DMS114 treated with DMSO at 0.1 percent for 48 hours (cell line): ENCODE measurements around the gene IFTAP.

Experiments used
- DNase-seq: peaks from one replicate; lab custom pipeline; 2025; ENCODE audit not compliant: unreplicated experiment; lab: John Stamatoyannopoulos, UW

IFTAP gene, protein sequence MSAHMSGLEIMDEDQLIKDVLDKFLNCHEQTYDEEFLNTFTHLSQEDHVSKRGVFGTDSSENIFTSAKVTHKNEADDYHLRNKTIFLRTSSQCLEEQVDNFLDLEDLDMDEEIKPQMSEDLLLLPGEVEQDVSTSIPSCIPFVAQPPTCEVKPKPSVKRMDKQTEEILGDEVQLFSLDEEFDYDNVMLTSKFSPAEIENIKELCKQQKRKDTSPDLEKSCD

DNA sequence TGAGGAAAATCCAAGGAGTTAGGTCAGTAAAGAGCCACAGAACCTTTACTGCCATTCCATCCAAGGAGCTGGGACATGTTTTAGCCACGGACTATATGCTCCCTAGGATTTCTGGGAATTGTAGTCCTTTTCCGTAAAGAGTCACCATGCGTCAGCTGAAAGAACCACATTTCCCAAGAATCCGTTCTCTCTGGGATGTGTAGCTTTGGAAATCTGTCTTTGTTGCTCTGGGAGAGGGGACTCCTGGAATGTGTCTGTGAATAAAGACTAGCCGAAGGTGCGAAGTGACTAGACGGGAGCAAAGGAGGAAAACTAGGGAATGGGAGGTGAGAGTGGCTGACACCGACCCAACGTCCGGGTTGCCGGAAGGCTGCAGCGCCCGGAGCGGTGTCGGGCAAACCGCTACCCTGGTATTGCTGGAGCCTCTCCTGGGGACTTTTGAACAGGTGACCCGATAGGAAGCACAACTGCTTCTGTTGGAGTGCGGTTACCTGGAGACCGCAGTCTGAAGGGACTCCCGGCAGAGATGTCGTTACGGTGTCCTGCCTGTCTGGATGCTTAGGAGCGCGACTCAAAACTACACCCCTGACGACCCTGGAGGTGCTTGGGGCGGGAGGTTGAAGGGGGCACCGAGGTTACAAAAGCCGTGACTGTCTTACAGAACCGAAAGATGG lies at the start of gene IFTAP:
IFTAP (plus strand) TSS at position 187 of the 674 bp plus-strand sequence. CDS start 15,602 bp downstream, outside the sequence.
- DNase-seq = peak; percentile 99

DNA sequence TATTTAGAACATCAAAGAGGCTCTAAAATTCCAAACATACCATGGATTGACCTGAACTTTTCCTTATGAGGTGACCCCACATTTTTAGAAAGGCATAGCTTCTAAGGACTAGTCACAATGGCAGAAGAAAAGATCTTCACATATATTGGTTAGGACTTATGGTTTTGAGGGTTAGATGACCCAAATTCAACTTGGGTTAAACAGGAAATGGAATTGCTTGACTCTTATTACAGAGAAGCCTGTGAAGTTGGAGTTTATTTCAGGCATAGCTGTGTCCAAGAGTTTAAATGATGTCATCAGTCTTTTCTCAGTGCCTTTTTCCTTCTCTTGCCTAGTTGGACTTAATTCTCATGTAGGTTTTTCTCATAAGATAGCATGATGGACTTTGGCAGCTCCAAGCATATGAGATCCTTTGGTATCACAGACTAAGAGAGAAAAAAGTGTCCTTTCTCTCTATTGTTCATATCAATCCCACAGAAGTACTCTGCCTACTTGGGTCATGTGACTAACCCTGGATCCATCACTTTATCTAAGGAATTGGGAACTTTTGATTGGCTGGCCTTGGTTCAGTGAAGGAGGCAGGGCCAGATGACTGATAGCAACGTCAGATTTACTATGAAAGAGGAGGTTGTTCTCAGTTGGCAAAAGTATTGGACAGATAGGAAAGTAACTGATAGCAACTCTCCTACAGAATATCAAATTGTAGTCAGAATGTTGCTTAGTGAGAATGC lies 43.8 kb upstream of the IFTAP start:
- no peak for DNase-seq

DNA sequence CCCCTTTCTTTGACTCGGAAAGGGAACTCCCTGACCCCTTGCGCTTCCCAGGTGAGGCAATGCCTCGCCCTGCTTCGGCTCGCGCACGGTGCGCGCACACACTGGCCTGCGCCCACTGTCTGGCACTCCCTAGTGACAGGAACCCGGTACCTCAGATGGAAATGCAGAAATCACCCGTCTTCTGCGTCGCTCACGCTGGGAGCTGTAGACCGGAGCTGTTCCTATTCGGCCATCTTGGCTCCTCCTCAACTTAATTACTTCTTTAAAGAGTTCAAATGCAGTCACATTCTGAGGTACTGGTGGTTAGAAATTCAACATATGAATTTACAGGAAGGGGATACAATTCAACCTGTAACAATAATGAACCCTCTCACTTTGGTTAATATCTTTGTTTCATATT lies 36.9 kb upstream of the IFTAP start:
- peak; percentile 43 for DNase-seq

DNA sequence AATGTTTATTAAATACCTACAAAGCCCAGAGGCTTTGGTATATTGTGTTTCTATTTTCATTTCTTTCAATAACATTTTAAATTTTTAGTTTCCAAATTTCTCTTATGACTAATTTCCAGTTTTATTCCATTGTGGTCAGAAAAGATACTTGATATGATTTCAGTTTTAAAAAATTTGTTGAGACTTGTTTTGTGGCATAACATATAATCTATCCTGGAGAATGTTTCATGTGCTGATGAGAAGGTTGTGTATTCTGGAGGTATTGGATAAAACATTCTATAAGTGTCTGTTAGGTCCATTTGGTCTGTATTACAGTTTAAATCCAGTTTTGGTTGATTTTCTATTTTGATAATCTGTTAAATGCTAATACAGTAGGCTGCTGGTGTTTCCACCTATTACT lies 36.3 kb upstream of the IFTAP start:
- DNase-seq = no peak

DNA sequence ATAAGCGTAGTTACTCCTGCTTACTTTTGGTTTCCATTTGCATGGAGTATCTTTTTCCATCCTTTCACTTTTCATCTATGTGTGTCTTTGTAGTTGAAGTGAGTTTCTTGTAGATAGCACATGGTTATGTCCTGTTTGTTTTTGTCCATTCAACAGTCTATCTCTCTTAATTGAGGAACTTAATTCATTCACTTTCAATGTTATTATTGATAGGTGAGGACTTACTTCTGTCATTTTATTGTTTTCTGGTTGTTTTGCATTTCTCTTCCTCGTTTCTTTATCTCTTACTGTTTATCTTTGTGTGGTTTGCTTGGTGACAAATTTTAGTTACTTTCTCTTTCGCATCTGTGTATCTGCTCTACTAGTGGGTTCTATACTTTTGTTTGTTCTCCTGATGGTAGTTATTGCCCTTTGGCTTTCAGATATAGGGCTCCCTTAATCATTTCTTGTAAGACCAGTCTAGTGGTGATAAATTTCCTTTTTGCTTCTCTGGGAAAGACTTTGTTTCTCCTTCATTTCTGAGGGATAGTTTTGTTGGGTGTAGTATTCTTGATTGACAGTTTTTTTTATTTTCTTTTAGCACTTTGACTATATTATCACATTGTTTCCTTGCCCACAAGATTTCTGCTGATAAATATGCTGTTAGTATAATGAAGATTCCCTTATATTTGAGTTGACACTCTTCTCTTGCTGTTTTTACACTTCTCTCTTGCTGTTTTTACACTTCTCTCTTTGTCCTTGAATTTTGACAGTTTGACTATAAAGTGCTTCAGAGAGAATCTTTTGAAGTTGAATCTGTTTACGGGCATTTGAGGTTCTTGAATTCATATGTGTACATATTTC lies 35.5 kb upstream of the IFTAP start:
- no peak for DNase-seq

DNA sequence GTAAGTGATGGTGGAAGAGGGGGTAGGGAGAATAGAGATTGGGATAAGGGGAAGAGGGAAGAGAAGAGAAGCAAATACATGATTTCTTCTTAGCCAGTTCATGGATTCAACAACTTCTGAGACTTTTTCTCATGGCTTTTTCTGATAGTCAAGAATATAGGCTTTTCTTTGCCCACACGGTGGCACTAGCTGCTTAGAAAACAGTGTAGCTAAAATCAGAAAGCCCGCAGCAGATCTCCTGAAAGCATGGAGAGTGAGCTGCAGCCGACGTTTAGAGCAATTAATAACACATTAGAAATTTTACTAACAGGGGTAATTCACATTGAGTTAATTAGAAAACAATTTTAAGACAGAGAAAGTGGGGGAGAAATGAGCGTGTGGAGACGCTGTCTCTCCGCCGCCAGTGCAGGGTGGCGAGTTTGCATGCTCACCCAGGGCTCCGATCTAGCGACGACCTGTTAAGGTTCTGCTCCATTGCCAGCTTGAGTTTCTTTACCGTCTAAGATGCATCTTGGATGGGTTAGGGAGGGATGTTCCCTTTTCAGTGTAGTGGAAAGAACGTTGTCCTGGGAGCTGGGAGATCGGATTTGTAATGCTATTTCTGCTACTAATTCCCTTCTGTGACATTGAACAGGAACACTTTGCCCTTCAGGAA lies 29.8 kb upstream of the IFTAP start:
- peak; percentile 91 for DNase-seq

DNA sequence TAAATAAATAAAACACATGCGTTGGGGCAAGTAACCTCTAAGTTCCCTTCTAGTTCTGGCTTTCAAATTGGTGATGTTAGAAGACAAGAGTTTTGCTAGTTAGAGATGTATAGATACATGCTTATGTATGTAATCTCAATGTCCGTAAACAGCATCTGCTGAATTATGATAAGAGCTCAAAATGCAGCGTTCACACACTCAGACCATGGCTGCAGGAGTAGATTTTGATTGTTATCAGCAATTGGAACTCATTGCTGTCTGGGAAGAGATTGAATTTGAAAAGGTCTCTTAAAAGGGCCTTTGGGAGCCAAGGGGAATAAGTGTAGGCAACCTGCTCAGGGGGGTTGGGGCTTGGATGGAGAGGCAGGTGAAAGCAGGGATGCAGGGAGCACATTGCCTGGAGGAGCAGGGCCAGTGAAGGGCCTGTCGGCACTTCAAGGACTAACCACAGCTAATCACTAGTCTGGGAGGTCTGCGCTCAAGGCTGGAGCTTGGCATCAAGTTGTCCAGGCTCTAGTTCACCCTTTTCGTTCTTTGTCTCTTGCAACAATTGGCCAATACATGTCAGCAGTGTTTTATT lies 29.2 kb upstream of the IFTAP start:
- no peak for DNase-seq

DNA sequence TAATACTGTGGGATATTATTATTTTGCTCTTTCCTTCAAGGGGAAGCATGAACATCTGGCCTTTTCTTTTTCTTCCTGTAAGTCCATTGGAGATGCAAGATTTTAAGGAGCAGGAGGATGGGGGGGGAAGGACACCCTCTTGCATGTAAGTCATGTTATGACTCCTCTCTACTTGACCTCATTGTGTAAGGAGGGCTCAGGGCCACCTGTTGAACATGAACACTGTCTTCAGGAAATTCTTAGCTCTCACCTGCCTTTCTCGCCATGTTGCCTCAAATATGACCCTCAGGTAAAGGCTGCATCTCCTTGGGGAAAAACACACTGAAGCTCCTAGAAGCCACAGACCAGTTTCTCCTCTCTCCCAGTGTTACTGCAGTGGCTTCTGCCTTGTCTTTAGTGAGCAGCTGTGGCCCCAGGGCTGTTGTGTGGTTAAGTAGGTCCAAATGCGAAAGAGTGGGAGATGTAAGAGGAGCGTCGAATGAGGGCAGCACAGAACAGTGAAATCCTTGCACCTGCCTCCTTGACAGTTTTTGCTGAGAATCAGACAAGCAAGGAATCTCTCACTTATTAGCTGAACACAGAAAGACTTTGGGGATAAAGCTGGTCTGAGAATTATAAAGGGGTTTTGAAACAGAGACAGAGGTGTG lies 27.8 kb upstream of the IFTAP start:
- no peak for DNase-seq

DNA sequence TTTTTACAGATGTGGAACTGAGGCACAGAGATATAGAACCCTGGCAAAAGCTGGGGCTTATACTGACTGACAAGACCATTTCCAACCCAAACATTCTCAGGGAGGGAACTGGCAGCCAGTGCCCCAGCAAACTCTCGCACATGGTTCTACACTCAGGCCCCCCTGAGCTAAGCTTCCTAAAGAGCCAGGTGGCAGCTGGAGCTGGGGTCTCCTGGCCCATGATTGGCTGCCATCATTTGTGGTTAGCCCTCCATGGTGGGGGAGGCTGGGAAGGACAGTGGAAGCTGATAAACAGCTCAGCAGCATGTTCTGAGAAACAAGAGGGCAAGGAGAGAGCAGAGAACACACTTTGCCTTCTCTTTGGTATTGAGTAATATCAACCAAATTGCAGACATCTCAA lies 26.6 kb upstream of the IFTAP start, which contains the start of gene RAG1:
RAG1 (plus strand) TSS at position 314 of the 400 bp plus-strand sequence. CDS start 5,298 bp downstream, outside the sequence.
- no peak for DNase-seq

DNA sequence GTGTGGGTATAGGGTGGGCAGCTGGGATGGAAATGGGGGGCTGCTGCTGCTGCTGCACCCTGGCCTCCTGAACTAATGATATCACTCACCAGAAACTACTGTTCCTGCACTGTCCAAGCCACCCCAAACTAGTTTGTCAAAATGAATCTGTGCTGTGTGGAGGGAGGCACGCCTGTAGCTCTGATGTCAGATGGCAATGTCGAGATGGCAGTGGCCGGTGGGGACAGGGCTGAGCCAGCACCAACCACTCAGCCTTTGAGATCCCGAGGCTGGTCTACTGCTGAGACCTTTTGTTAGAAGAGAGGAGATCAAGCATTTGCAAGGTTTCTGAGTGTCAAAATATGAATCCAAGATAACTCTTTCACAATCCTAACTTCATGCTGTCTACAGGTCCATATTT lies 25.2 kb upstream of the IFTAP start:
- DNase-seq = no peak

DNA sequence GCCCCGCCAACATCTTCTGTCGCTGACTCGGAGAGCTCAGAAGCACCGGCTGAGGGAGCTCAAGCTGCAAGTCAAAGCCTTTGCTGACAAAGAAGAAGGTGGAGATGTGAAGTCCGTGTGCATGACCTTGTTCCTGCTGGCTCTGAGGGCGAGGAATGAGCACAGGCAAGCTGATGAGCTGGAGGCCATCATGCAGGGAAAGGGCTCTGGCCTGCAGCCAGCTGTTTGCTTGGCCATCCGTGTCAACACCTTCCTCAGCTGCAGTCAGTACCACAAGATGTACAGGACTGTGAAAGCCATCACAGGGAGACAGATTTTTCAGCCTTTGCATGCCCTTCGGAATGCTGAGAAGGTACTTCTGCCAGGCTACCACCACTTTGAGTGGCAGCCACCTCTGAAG lies 19.8 kb upstream of the IFTAP start:
- DNase-seq = no peak

DNA sequence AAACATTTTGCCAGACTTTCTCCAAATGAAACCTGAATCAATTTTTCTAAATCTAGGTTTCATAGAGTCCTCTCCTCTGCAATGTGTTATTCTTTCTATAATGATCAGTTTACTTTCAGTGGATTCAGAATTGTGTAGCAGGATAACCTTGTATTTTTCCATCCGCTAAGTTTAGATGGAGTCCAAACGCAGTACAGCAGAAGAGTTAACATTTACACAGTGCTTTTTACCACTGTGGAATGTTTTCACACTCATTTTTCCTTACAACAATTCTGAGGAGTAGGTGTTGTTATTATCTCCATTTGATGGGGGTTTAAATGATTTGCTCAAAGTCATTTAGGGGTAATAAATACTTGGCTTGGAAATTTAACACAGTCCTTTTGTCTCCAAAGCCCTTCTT lies 16.9 kb upstream of the IFTAP start:
- DNase-seq = no peak

DNA sequence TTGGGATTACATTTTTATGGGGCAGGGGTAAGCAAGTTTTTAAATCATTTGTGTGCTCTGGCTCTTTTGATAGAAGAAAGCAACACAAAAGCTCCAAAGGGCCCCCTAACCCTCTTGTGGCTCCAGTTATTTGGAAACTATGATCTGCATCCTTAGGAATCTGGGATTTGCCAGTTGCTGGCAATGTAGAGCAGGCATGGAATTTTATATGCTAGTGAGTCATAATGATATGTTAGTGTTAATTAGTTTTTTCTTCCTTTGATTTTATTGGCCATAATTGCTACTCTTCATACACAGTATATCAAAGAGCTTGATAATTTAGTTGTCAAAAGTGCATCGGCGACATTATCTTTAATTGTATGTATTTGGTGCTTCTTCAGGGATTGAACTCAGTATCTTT lies 16.4 kb upstream of the IFTAP start:
- no peak for DNase-seq

DNA sequence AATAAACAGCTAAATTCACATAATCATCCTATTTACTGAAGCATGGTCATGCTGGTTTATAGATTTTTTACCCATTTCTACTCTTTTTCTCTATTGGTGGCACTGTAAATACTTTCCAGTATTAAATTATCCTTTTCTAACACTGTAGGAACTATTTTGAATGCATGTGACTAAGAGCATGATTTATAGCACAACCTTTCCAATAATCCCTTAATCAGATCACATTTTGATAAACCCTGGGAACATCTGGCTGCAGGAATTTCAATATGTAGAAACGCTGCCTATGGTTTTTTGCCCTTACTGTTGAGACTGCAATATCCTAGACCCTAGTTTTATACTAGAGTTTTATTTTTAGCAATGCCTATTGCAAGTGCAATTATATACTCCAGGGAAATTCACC lies 15.8 kb upstream of the IFTAP start:
- no peak for DNase-seq

DNA sequence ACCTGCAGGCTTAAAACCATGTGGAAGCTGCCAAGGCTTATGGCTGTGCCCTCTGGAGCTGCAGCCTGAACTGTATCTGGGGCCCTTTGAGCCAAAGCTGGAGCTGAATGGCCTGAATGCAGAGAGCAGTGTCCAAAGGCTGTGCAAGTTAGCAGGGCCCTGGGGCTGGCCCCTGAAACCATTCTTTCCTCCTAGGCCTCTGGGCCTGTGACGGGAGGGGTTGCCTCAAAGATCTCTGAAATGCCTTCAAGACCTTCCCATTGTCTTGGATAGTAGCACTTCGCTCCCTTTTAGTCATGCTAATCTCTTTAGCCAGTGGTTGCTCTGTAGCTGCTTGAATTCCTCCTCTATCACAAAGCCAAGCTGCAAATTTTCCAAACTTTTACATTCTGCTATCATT lies 12.8 kb upstream of the IFTAP start:
- no peak for DNase-seq

DNA sequence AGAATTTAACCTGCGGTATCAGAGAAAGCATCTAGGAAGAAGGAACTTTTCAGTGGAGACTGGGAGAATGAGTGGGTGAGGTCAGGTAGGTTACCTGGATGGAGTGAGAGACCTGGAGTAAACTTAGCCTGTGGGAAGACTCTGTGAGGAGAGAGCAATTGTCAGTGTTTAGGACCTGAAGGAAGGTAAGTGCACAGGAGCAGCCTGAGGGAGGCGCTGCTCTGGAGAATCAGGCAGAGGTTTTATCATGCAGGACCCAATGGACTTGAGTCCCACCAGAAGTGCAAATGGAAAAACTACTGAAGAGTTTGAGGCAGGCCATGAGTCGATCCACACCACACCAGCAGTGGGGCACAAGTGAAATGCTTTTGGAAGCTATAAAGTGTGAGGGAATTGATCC lies 10.6 kb upstream of the IFTAP start:
- DNase-seq = no peak

DNA sequence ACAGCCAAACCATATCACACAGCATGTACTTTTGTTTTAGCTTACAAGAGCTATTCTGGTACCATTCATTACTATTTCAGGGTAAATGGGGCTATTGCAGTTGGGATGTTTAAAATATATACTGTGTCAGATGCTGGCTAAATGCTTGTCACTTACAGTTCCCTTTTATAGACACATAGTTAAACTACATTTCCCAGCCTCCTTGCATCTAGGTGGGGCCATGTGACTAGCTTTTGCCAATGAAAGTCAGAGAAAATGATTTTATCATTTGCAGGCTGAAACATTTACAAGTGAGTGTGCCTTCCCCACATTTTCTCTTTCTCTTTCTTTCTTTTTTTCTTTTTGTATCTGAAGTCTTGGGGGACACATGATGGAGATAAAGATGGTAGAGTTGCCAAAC lies 7.8 kb upstream of the IFTAP start:
- DNase-seq = no peak

DNA sequence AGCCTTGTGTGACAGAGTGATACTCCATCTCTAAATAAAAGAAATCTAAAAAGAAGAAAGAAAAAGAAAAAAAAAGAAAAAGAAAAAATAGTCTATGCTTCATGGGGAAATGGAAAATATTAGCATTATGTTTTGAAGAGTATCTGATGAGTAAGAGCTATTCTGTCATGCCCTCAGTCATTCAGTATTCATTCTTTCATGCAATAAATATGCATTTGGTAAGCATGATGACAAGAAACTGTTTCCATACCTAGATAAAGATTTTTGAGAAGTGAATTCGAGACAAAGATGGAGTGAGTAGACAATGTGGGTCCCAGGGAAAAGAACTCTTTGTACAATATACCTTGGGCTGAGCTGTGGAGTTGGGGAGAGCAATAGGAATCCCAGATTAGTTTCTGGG lies 6.2 kb upstream of the IFTAP start:
- no peak for DNase-seq

DNA sequence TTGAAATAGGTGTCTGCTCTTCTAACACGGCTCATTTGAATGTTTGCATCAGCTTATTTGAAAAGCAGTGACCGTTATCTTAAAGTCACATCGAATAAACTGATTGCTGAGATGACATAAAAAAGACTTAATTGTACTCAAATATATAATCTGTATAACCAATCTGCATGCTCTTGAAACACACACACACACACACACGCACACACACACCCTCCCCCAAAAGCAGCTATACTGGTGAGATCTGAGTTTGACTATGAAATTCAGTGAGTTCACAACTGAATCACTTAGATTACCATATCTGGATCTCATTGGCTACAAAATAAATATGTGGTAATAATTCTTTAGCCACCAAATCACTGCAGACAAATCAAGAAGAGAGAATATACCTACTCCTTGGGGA lies 3.8 kb upstream of the IFTAP start:
- DNase-seq = no peak

DNA sequence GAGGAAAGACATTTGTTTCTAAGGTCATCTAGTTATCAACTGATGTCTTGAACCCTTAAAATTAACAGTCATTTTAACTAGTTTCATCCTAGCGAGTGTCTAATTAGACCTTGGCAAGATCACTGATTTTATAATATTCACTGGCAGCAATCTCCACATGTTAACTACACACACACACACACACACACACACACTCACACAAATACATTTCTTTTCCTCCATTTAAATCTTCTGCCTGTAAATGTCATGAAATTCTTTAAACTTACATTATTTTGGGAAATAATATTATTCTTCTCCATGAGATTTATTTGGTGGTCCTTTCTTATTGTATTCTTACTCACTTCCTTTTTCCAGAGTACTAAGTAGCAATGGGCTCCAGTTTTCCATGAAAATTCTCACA lies 2.9 kb upstream of the IFTAP start:
- no peak for DNase-seq
